ENCODE results near the gene HOXD1. TPM values are rescaled to one million over a fixed set of nuclear protein-coding genes. Genes with fewer than 3 reads are reported as not detected.
A peak's percentile ranks its signal among the peaks of the same experiment; 100 is the strongest.

The HOXD1 gene
- total and polyA plus RNA-seq, 11 donors, result 0.08 to 0.51 (median 0.19) TPM; not detected in 6

GRCh38 chr2:176172895-176173566 lies 15.4 kb upstream of the HOXD1 start:
- intact Hi-C loops (cut with DNase I), result loop anchor here in 1 of 10 donors (10.0 kb wide), 1 partner anchor 92 kb away; the partner anchor contains the start of gene MTX2
- Histone ChIP-seq H3K4me1 (peaks cover 0 to 26% (median 0%) of the 10 kb centered on the region in 12 donors), H3K4me3 (no peak overlapping the region), H3K27me3 (peaks cover 55 to 100% (median 95%) of the 10 kb centered on the region in 9 donors), H3K27ac (peak overlapping the region in 2 of 12 donors; percentile 49 to 76), H3K36me3 (no peaks in the 10 kb centered on the region), H3K9me3 (no peaks in the 10 kb centered on the region)
- TF ChIP-seq, protein P1, sequence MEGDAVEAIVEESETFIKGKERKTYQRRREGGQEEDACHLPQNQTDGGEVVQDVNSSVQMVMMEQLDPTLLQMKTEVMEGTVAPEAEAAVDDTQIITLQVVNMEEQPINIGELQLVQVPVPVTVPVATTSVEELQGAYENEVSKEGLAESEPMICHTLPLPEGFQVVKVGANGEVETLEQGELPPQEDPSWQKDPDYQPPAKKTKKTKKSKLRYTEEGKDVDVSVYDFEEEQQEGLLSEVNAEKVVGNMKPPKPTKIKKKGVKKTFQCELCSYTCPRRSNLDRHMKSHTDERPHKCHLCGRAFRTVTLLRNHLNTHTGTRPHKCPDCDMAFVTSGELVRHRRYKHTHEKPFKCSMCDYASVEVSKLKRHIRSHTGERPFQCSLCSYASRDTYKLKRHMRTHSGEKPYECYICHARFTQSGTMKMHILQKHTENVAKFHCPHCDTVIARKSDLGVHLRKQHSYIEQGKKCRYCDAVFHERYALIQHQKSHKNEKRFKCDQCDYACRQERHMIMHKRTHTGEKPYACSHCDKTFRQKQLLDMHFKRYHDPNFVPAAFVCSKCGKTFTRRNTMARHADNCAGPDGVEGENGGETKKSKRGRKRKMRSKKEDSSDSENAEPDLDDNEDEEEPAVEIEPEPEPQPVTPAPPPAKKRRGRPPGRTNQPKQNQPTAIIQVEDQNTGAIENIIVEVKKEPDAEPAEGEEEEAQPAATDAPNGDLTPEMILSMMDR (IDR thresholded peaks at IDR 0.05), result no peak
- no peak for TF ChIP-seq POLR2A (IDR thresholded peaks at IDR 0.05)
- 26 to 43% (median 37%) methylated on average over 14 of the region's 14 CpGs for WGBS, 4 donors
- DNase-seq (no peak), ATAC-seq (no peak)

DNA sequence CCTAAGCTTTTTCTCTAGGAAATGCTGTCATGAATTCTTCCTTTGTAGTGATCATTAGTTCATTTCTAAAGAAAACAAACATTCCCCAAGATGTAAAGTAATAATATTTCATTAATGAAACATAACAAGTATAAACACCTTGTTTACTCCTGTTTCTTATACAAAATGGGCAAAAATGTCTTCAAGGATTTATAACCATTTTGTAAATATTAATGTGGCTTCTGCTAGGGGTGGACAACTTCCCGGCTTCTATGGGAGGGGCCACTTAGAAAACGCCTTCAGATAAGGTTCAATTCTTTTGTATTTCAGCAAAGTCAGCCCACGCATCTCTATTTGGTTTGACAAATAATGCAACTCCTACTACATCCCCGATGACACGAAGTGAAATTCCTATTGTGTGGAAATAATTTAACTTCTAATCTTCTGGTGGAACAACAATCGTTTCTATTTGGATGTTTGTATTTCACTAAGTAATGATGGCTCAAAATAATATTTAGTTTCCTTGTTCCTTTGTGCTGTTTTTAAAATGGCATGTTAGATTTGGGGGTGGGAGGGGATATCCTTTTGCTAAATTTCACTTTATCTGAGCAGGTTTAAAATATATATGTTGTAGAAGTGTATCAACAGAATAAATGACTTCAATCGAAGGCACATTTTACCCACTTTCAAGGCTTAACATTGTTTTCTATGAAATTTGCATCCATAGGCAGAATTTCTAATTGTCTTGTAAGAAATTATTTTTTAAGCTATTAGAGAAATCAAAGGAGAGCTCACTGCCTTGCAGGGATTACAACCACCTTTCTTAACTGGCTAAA lies 14.7 kb upstream of the HOXD1 start:
- H3K27me3 ChIP-seq, result peaks cover 61 to 100% (median 97%) of the 10 kb centered on the region in 9 donors
- intact Hi-C loops (cut with DNase I), result loop anchor here in 1 of 10 donors (10.0 kb wide), 1 partner anchor 91 kb away; the partner anchor contains the start of gene MTX2
- ATAC-seq (no peak), DNase-seq (no peak)
- peak overlapping the region in 2 of 12 donors; percentile 49 to 76 for H3K27ac ChIP-seq
- no peak overlapping the region for H3K4me3 ChIP-seq
- peaks cover 0 to 31% (median 3%) of the 10 kb centered on the region in 12 donors for H3K4me1 ChIP-seq
- no peaks in the 10 kb centered on the region for H3K9me3 ChIP-seq
- H3K36me3 ChIP-seq, result no peaks in the 10 kb centered on the region
- 17 to 29% (median 27%) methylated on average over 7 of the region's 7 CpGs for WGBS, 4 donors
- TF ChIP-seq POLR2A (IDR thresholded peaks at IDR 0.05), result no peak
- TF ChIP-seq, protein P1 (IDR thresholded peaks at IDR 0.05), result no peak

DNA sequence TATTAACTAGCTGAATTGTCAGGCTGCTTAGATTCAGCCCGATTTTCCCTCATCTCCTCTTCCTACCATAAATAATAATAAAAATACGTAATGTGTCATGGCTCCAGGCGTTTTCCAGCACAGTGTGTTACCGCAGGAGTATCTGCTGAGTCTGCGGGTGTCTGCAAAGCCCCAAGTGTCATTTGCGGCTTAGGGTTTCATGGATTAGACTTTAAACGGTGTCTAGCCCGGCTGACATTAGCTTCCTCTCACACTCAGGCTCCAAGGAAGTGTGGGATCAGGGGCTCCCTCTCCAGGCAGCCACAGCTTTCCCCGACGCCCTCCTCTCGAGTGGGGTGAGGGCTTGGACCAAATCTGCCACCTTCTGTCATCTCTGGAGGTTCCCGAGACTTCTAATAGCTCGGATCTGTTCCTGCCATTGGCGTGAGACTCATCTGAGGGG lies 14.1 kb upstream of the HOXD1 start:
- intact Hi-C loops (cut with DNase I), result loop anchor here in 1 of 10 donors (10.0 kb wide), 1 partner anchor 90 kb away; the partner anchor contains the start of gene MTX2
- peak overlapping the region in 2 of 12 donors; percentile 43 to 76 for H3K27ac ChIP-seq
- 17 to 30% (median 24%) methylated on average over 9 to 14 of the region's 14 CpGs for WGBS, 4 donors
- H3K27me3 ChIP-seq, result peaks cover 61 to 100% (median 97%) of the 10 kb centered on the region in 9 donors
- TF ChIP-seq POLR2A (IDR thresholded peaks at IDR 0.05), result no peak
- TF ChIP-seq, protein P1 (IDR thresholded peaks at IDR 0.05), result no peak
- DNase-seq, result no peak
- no peaks in the 10 kb centered on the region for H3K9me3 ChIP-seq
- no peak for ATAC-seq
- peak overlapping the region in 1 of 12 donors; percentile 11 for H3K4me3 ChIP-seq
- peaks cover 0 to 31% (median 5%) of the 10 kb centered on the region in 12 donors for H3K4me1 ChIP-seq
- no peaks in the 10 kb centered on the region for H3K36me3 ChIP-seq
